Hepatocyte (in vitro differentiated cells): ENCODE results near the gene ASB6. TPM values are rescaled to one million over a fixed set of nuclear protein-coding genes. Genes with fewer than 3 reads are reported as not detected.

ENCODE experiments used
- DNase-seq: peaks from one replicate; pipeline ENCODE4 v3.0.0-alpha.2; 2016; ENCODE audit warnings: low spot score
- H2AFZ ChIP-seq: fragments of 200-600 bp; sonication (generic); 2 replicates; pipeline ENCODE4 v1.6.0; 2016; ENCODE audit warnings: antibody characterized with exemption, mild to moderate bottlenecking
- H3K27ac ChIP-seq: fragments of 200-600 bp; sonication (generic); 2 replicates; pipeline ENCODE4 v1.5.1; 2016; ENCODE audit warnings: mild to moderate bottlenecking
- H3K27me3 ChIP-seq: fragments of 200-600 bp; sonication (generic); 2 replicates; pipeline ENCODE4 v1.6.1; 2016
- H3K36me3 ChIP-seq: fragments of 200-600 bp; sonication (generic); replicated peaks from 2 replicates; pipeline ENCODE4 v1.5.1; 2016; ENCODE audit warnings: low read depth; ENCODE audit not compliant: insufficient read depth
- H3K4me1 ChIP-seq: fragments of 200-600 bp; sonication (generic); 2 replicates; pipeline ENCODE4 v1.5.1; 2016; ENCODE audit warnings: mild to moderate bottlenecking, moderate library complexity; ENCODE audit not compliant: insufficient read depth
- H3K4me2 ChIP-seq: fragments of 200-600 bp; sonication (generic); 2 replicates; pipeline ENCODE4 v1.6.0; 2016
- H3K4me3 ChIP-seq: fragments of 200-600 bp; sonication (generic); 2 replicates; pipeline ENCODE4 v1.5.1; 2016; ENCODE audit warnings: mild to moderate bottlenecking
- H3K79me2 ChIP-seq: fragments of 200-600 bp; sonication (generic); 2 replicates; pipeline ENCODE4 v1.6.0; 2017; ENCODE audit warnings: mild to moderate bottlenecking
- H3K9me2 ChIP-seq: fragments of 200-600 bp; sonication (generic); replicated peaks from 2 replicates; pipeline ENCODE4 v1.6.0; 2017; ENCODE audit warnings: mild to moderate bottlenecking; ENCODE audit not compliant: insufficient read depth
- H3K9me3 ChIP-seq: fragments of 200-600 bp; sonication (generic); 2 replicates; pipeline ENCODE4 v1.5.1; 2016; ENCODE audit warnings: low read depth, mild to moderate bottlenecking
- H4K20me1 ChIP-seq: fragments of 200-600 bp; sonication (generic); 2 replicates; pipeline ENCODE4 v1.6.0; 2016; ENCODE audit warnings: mild to moderate bottlenecking; ENCODE audit not compliant: insufficient read depth, poor library complexity, severe bottlenecking
- CTCF ChIP-seq: fragments of 200-600 bp; sonication (generic); IDR thresholded peaks from 2 replicates; pipeline ENCODE4 v1.5.1; 2016; ENCODE audit warnings: antibody characterized with exemption, mild to moderate bottlenecking; ENCODE audit not compliant: poor library complexity
- EZH2 ChIP-seq: fragments of 200-600 bp; sonication (generic); IDR thresholded peaks from 2 replicates; pipeline ENCODE4 v1.6.1; 2016; ENCODE audit warnings: antibody characterized with exemption, mild to moderate bottlenecking, borderline replicate concordance
- EZH2phosphoT487 ChIP-seq: fragments of 200-600 bp; sonication (generic); IDR thresholded peaks from one replicate; pipeline ENCODE4 v1.6.1; 2018; ENCODE audit warnings: antibody characterized with exemption, mild to moderate bottlenecking, low read depth, moderate library complexity; ENCODE audit not compliant: unreplicated experiment, severe bottlenecking
- WGBS: methylation state at CpG from one replicate; pipeline ENCODE4 v1.1.6; 2016; ENCODE audit warnings: low lambda C conversion rate; ENCODE audit errors: missing lambda C conversion rate; 5-methylcytosine and 5-hydroxymethylcytosine counted together
- polyA plus RNA-seq: library from polyadenylated mRNA; unstranded; fragments of >200 nt; fragmentation: Nextera tagmentation; extraction: Ambion mirVana; gene quantifications from 2 replicates; pipeline ENCODE4 v1.2.1, GENCODE V29; 2016
- total RNA-seq: library from RNA; depleted of rRNA; stranded (reverse); fragments of >200 nt; gene quantifications from 2 replicates; pipeline ENCODE4 v1.2.3, GENCODE V29; 2014

The ASB6 gene
- total and polyA plus RNA-seq, 2 experiments from 2014 or later = 14.2 to 15.5 TPM

GRCh38 chr9:129602598-129603415, 39.1 kb downstream of the ASB6 start:
- DNase-seq = no peak
- H2AFZ ChIP-seq = no peak overlapping the region
- TF ChIP-seq CTCF (no peak), EZH2phosphoT487 (no peak), EZH2 (no peak)
- H3K27me3 ChIP-seq = no peaks in the 10 kb centered on the region
- WGBS = 77% methylated on average over 9 of the region's 10 CpGs
- no peak overlapping the region for H3K4me3 ChIP-seq
- H4K20me1 ChIP-seq = no peaks in the 10 kb centered on the region
- H3K4me1 ChIP-seq = peaks cover 18% of the 10 kb centered on the region
- H3K4me2 ChIP-seq = no peak overlapping the region
- no peaks in the 10 kb centered on the region for H3K36me3 ChIP-seq
- no peaks in the 10 kb centered on the region for H3K9me3 ChIP-seq
- H3K27ac ChIP-seq = peak overlapping the region; percentile 3
- no peaks in the 10 kb centered on the region for H3K79me2 ChIP-seq
- no peaks in the 10 kb centered on the region for H3K9me2 ChIP-seq

GRCh38 chr9:129601082-129601674, 40.8 kb downstream of the ASB6 start:
- Histone ChIP-seq H3K36me3 (no peaks in the 10 kb centered on the region), H3K9me2 (no peaks in the 10 kb centered on the region), H3K27ac (no peak overlapping the region), H3K27me3 (no peaks in the 10 kb centered on the region), H3K4me1 (peaks cover 24% of the 10 kb centered on the region), H3K9me3 (no peaks in the 10 kb centered on the region), H4K20me1 (no peaks in the 10 kb centered on the region), H3K4me3 (no peak overlapping the region), H2AFZ (no peak overlapping the region), H3K79me2 (no peaks in the 10 kb centered on the region), H3K4me2 (no peak overlapping the region)
- TF ChIP-seq EZH2 (no peak), CTCF (no peak), EZH2phosphoT487 (no peak)
- WGBS = 89% methylated on average over 8 of the region's 9 CpGs
- no peak for DNase-seq

GRCh38 chr9:129598089-129598596, 43.8 kb downstream of the ASB6 start:
- Histone ChIP-seq H3K36me3 (no peaks in the 10 kb centered on the region), H3K9me2 (no peaks in the 10 kb centered on the region), H3K4me3 (no peak overlapping the region), H3K9me3 (no peaks in the 10 kb centered on the region), H3K4me1 (peaks cover 27% of the 10 kb centered on the region), H4K20me1 (no peaks in the 10 kb centered on the region), H3K27ac (peak overlapping the region; percentile 88), H3K79me2 (no peaks in the 10 kb centered on the region), H3K4me2 (peak overlapping the region; percentile 89), H2AFZ (peak overlapping the region; percentile 47), H3K27me3 (no peaks in the 10 kb centered on the region)
- no peak for DNase-seq
- 59% methylated on average over 14 of the region's 14 CpGs for WGBS
- TF ChIP-seq EZH2 (no peak), EZH2phosphoT487 (no peak), CTCF (no peak)
